H9 (cell line): ENCODE data around the gene P2RY8. TPM values are rescaled to one million over a fixed set of nuclear protein-coding genes. Genes with fewer than 3 reads are reported as not detected.

Source experiments
- DNase-seq: peaks from one replicate; pipeline ENCODE4 v3.0.0-alpha.2; 2017
- H2AFZ ChIP-seq: one replicate; pipeline ENCODE4 v1.6.1; 2013; ENCODE audit warnings: mild to moderate bottlenecking, low read length, control low read depth, moderate library complexity
- H2AK5ac ChIP-seq: 2 replicates; pipeline ENCODE4 v1.6.1; 2013; ENCODE audit warnings: low read length, control low read depth, mixed read lengths; ENCODE audit not compliant: insufficient read length
- H2BK120ac ChIP-seq: one replicate; pipeline ENCODE4 v1.6.1; 2013; ENCODE audit warnings: low read depth, mild to moderate bottlenecking, low read length, control low read depth, inconsistent platforms; ENCODE audit not compliant: poor library complexity, severe bottlenecking
- H2BK12ac ChIP-seq: 2 replicates; pipeline ENCODE4 v1.6.1; 2013; ENCODE audit warnings: low read length, control low read depth, mixed read lengths, low read depth; ENCODE audit not compliant: insufficient read length
- H2BK15ac ChIP-seq: 2 replicates; pipeline ENCODE4 v1.6.1; 2013; ENCODE audit warnings: low read depth, low read length, control low read depth
- H2BK20ac ChIP-seq: one replicate; pipeline ENCODE4 v1.6.1; 2013; ENCODE audit warnings: low read depth, mild to moderate bottlenecking, low read length, control low read depth, inconsistent platforms; ENCODE audit not compliant: poor library complexity, severe bottlenecking
- H2BK5ac ChIP-seq: 2 replicates; pipeline ENCODE4 v1.6.1; 2013; ENCODE audit warnings: low read length, control low read depth, mixed read lengths; ENCODE audit not compliant: insufficient read length
- H3K14ac ChIP-seq: 2 replicates; pipeline ENCODE4 v1.6.1; 2013; ENCODE audit warnings: low read length, control low read depth; ENCODE audit not compliant: insufficient read depth
- H3K18ac ChIP-seq: 2 replicates; pipeline ENCODE4 v1.6.1; 2013; ENCODE audit warnings: low read depth, mild to moderate bottlenecking, mixed read lengths, low read length, control low read depth; ENCODE audit not compliant: insufficient read length
- H3K23ac ChIP-seq: 2 replicates; pipeline ENCODE4 v1.6.1; 2013; ENCODE audit warnings: low read length, control low read depth, mixed read lengths, low read depth; ENCODE audit not compliant: insufficient read length
- H3K23me2 ChIP-seq: 2 replicates; pipeline ENCODE4 v1.6.1; 2013; ENCODE audit warnings: low read depth, mild to moderate bottlenecking, mixed read lengths, low read length, control low read depth; ENCODE audit not compliant: insufficient read length, poor library complexity, severe bottlenecking
- H3K27ac ChIP-seq: 2 replicates; pipeline ENCODE4 v1.5.1; 2013; ENCODE audit warnings: low read length, control low read depth, mixed read lengths, low read depth; ENCODE audit not compliant: insufficient read length
- H3K27me3 ChIP-seq: 2 replicates; pipeline ENCODE4 v1.6.1; 2013; ENCODE audit warnings: low read length, control low read depth, inconsistent platforms; ENCODE audit not compliant: insufficient read depth
- H3K4ac ChIP-seq: 2 replicates; pipeline ENCODE4 v1.6.1; 2013; ENCODE audit warnings: low read depth, mild to moderate bottlenecking, control low read depth, inconsistent platforms, low read length, moderate library complexity
- H3K4me1 ChIP-seq: 2 replicates; pipeline ENCODE4 v1.6.1; 2013; ENCODE audit warnings: low read length, control low read depth, inconsistent platforms; ENCODE audit not compliant: insufficient read depth
- H3K4me2 ChIP-seq: 2 replicates; pipeline ENCODE4 v1.6.1; 2013; ENCODE audit warnings: low read length, control low read depth, mixed read lengths; ENCODE audit not compliant: insufficient read length, insufficient read depth
- H3K56ac ChIP-seq: 2 replicates; pipeline ENCODE4 v1.6.1; 2013; ENCODE audit warnings: low read depth, mild to moderate bottlenecking, mixed read lengths, low read length, control low read depth; ENCODE audit not compliant: insufficient read length
- H3K79me1 ChIP-seq: 2 replicates; pipeline ENCODE4 v1.6.1; 2013; ENCODE audit warnings: low read depth, mild to moderate bottlenecking, moderate library complexity, low read length, control low read depth, inconsistent platforms; ENCODE audit not compliant: insufficient read depth, poor library complexity, severe bottlenecking
- H3K79me2 ChIP-seq: 2 replicates; pipeline ENCODE4 v1.6.1; 2013; ENCODE audit warnings: low read length, control low read depth, inconsistent platforms; ENCODE audit not compliant: insufficient read depth
- H3K9ac ChIP-seq: 2 replicates; pipeline ENCODE4 v1.6.1; 2013; ENCODE audit warnings: low read length, control low read depth, mixed read lengths; ENCODE audit not compliant: insufficient read length; ENCODE audit errors: extremely low read depth
- H3K9me3 ChIP-seq: one replicate; pipeline ENCODE4 v1.6.1; 2013; ENCODE audit warnings: low read depth, low read length, inconsistent platforms; ENCODE audit not compliant: control insufficient read depth
- H3T11ph ChIP-seq: one replicate; pipeline ENCODE4 v1.6.1; 2013; ENCODE audit warnings: mild to moderate bottlenecking, low read length, control low read depth, inconsistent platforms
- H4K20me1 ChIP-seq: one replicate; pipeline ENCODE4 v1.6.1; 2013; ENCODE audit not compliant: control insufficient read depth, insufficient read length, insufficient read depth
- H4K5ac ChIP-seq: 2 replicates; pipeline ENCODE4 v1.6.1; 2013; ENCODE audit warnings: low read depth, mild to moderate bottlenecking, mixed read lengths, low read length, control low read depth; ENCODE audit not compliant: insufficient read length
- H4K8ac ChIP-seq: replicated peaks from 2 replicates; pipeline ENCODE4 v1.6.1; 2013; ENCODE audit warnings: low read length, control low read depth, mixed read lengths, low read depth; ENCODE audit not compliant: insufficient read length
- H4K91ac ChIP-seq: 2 replicates; pipeline ENCODE4 v1.6.1; 2013; ENCODE audit warnings: low read depth, mild to moderate bottlenecking, moderate library complexity, mixed read lengths, low read length, control low read depth; ENCODE audit not compliant: insufficient read length
- H3K27ac Mint-ChIP-seq, 3 experiments: 2 replicates in 2 of 3; 3 replicates in 1 of 3; pipeline ENCODE4 v1.8.0; 2020 to 2021; ENCODE audit warnings: mixed read lengths in 3 of 3, mild to moderate bottlenecking in 1 of 3, moderate library complexity in 1 of 3
- H3K27me3 Mint-ChIP-seq: 2 replicates; pipeline ENCODE4 v1.8.0; 2021; ENCODE audit warnings: low read depth, mild to moderate bottlenecking, moderate library complexity, mixed read lengths
- H3K36me3 Mint-ChIP-seq, 3 experiments: 2 replicates in 2 of 3; 3 replicates in 1 of 3; pipeline ENCODE4 v1.8.0; 2020 to 2021; ENCODE audit warnings: low read depth in 3 of 3, mixed read lengths in 3 of 3; ENCODE audit not compliant: insufficient read depth in 1 of 3
- H3K4me1 Mint-ChIP-seq, 2 experiments: 2 replicates each; pipeline ENCODE4 v1.8.0; 2020; ENCODE audit warnings: mixed read lengths in 2 of 2
- H3K4me3 Mint-ChIP-seq, 2 experiments: 2 replicates in 1 of 2; 3 replicates in 1 of 2; pipeline ENCODE4 v1.8.0; 2020 to 2021; ENCODE audit warnings: mild to moderate bottlenecking in 2 of 2, mixed read lengths in 2 of 2, moderate library complexity in 1 of 2
- H3K9me3 Mint-ChIP-seq, 2 experiments: 2 replicates in 1 of 2; 3 replicates in 1 of 2; pipeline ENCODE4 v1.8.0; 2020; ENCODE audit warnings: mild to moderate bottlenecking in 2 of 2, mixed read lengths in 2 of 2, moderate library complexity in 1 of 2
- WGBS: extraction: QIAGEN DNeasy Blood & Tissue Kit; methylation state at CpG from one replicate; pipeline ENCODE4 v1.1.7; 2013; ENCODE audit warnings: missing lambda C conversion rate, low lambda C conversion rate, mixed read lengths; ENCODE audit not compliant: insufficient read length; ENCODE audit errors: extremely low coverage; 5-methylcytosine and 5-hydroxymethylcytosine counted together
- total RNA-seq: library from RNA; stranded (reverse); gene quantifications from 2 replicates; pipeline ENCODE4 v1.2.1, GENCODE V29; 2021
- TF ChIP-seq, protein P1 (sequence below): fragments of 200-600 bp; sonication (generic); conservative IDR thresholded peaks from 3 replicates; pipeline ENCODE4 v1.8.0; 2021; ENCODE audit warnings: antibody characterized with exemption, mild to moderate bottlenecking

The P2RY8 gene
- total RNA-seq, 1 experiment from 2014 or later = not detected

DNA sequence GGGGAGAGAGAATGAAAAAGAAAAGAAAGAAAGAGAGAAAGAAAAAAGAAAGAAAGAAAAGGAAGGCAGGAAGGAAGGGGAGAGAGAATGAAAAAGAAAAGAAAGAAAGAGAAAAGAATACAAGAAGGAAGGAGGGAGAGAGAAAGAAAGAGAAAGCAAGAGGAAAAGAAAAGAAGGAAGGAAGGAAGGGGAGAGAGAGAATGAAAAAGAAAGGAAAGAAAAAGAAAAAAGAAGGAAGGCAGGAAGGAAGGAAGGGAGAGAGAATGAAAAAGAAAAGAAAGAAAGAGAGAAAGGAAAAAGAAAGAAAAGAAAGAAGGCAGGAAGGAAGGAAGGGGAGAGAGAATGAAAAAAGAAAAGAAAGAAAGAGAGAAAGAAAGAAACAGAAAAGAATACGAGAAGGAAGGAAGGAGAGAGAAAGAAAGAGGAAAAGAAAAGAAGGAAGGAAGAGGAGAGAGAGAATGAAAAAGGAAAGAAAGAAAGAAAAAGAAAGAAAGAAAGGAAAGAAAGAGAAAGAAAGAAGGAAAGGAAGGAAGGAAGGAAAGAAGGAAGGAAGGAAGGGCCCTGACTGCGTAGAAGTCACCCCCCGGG, 15.1 kb upstream of the P2RY8 start:
- TF ChIP-seq, protein P1, sequence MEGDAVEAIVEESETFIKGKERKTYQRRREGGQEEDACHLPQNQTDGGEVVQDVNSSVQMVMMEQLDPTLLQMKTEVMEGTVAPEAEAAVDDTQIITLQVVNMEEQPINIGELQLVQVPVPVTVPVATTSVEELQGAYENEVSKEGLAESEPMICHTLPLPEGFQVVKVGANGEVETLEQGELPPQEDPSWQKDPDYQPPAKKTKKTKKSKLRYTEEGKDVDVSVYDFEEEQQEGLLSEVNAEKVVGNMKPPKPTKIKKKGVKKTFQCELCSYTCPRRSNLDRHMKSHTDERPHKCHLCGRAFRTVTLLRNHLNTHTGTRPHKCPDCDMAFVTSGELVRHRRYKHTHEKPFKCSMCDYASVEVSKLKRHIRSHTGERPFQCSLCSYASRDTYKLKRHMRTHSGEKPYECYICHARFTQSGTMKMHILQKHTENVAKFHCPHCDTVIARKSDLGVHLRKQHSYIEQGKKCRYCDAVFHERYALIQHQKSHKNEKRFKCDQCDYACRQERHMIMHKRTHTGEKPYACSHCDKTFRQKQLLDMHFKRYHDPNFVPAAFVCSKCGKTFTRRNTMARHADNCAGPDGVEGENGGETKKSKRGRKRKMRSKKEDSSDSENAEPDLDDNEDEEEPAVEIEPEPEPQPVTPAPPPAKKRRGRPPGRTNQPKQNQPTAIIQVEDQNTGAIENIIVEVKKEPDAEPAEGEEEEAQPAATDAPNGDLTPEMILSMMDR = no peak
- H3K9me3 Mint-ChIP-seq = peaks cover 6 to 10% of the 10 kb centered on the region in 2 experiments; a peak in 4 of 5 replicates
- no peak overlapping the region for H3T11ph ChIP-seq
- H3K4me3 Mint-ChIP-seq = no peak overlapping the region
- no peak overlapping the region; a peak in 1 of 7 replicates for H3K27ac Mint-ChIP-seq
- WGBS = 100% methylated on average over 1 of the region's 3 CpGs
- H2AK5ac ChIP-seq = no peak overlapping the region
- no peak overlapping the region for H2BK15ac ChIP-seq
- H4K20me1 ChIP-seq = no peaks in the 10 kb centered on the region
- H3K14ac ChIP-seq = no peak overlapping the region
- no peak overlapping the region for H3K4me2 ChIP-seq
- peaks cover 9% of the 10 kb centered on the region for H3K27me3 Mint-ChIP-seq
- H3K56ac ChIP-seq = no peak overlapping the region
- H2BK120ac ChIP-seq = no peak overlapping the region
- H4K8ac ChIP-seq = no peak overlapping the region
- DNase-seq = no peak
- no peaks in the 10 kb centered on the region for H3K4me1 Mint-ChIP-seq
- peaks cover 0 to 5% (median 0%) of the 10 kb centered on the region in 3 experiments; a peak in 3 of 7 replicates for H3K36me3 Mint-ChIP-seq
- H3K9ac ChIP-seq = no peak overlapping the region
- H2BK20ac ChIP-seq = no peak overlapping the region
- no peak overlapping the region for H3K27ac ChIP-seq
- H2AFZ ChIP-seq = no peak overlapping the region
- H4K5ac ChIP-seq = no peak overlapping the region
- no peak overlapping the region for H3K18ac ChIP-seq
- H3K4me1 ChIP-seq = no peaks in the 10 kb centered on the region
- H3K23me2 ChIP-seq = no peaks in the 10 kb centered on the region
- no peaks in the 10 kb centered on the region for H3K79me2 ChIP-seq
- H3K23ac ChIP-seq = no peak overlapping the region
- no peak overlapping the region for H3K4ac ChIP-seq
- H4K91ac ChIP-seq = no peak overlapping the region
- H2BK5ac ChIP-seq = no peak overlapping the region
- no peaks in the 10 kb centered on the region for H3K9me3 ChIP-seq
- no peak overlapping the region for H2BK12ac ChIP-seq
- H3K79me1 ChIP-seq = no peaks in the 10 kb centered on the region
- H3K27me3 ChIP-seq = no peaks in the 10 kb centered on the region
